ENCODE measurements around the gene GALNS.

GALNS gene

DNA sequence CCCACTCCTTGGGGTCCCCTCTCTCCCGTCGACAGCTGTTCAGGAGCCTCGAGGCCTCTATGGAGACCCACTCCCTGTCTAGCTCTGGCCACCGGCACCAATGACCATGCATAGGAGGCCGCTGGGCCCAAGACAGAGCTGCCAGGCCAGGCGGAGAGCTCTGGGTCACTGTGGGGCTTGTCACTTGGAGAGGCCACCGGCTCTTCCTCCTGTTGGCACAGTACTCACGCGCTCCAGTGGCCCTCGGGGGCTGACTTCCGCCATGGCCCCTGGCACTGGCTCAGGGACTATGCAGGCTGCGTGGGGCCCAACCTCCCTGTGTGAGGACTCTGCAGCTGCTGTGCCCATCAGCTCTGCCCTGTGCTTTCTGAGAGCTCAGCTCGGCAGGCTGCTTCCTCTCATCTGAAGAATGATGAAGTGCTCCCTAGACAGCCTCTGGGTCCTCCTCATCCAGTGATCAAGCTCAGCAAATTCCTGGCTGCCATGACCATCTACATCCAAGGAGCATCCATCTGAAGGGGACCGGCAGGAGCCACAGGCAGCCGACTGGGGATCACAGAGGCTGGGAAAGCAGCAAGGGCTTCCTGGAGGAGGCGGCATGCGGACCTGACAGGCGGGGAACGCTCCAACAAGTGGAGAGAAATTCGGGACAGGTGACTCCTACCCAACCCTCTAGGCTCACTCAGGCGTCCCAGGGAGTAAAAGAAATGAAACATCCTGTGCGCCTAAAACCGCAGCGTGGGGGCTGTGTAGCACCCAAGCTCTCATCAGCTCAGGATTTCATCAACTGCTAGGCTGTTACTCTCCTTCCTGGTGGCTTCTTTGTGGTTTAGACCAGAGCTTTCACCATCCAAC is 16.8 kb downstream of the GALNS start:
- no peak overlapping the region for H3K9ac ChIP-seq (ENCODE audit: low read depth, low read length, poor library complexity, severe bottlenecking)

DNA sequence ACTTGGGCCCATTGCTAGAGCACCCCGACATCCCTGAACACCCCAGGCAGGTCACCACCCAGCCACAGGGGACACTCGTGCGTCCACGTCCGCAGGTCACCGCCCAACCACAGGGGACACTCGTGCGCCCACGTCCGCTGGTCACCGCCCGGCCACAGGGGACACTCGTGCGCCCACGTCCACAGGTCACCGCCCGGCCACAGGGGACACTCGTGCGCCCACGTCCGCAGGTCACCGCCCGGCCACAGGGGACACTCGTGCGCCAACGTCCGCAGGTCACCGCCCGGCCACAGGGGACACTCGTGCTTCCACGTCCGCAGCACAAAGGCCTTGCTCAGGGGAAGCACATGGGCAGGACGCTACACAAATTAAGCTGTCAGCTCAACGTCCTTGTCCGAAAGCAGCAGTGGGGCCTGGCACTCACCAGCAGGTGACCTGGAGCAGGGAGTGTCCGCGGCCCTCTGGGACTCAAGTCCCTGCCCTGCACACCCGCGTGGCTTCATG is 17.7 kb downstream of the GALNS start:
- Histone ChIP-seq H3F3A (ENCODE audit: low read depth) (no peaks in the 10 kb centered on the region), H2AFZ (ENCODE audit: low read length) (no peak overlapping the region), H3K9me3 (ENCODE audit: insufficient read depth, low read depth, low read length) (no peaks in the 10 kb centered on the region), H3K4me3 (ENCODE audit: low read length, poor library complexity, severe bottlenecking) (no peak overlapping the region), H3K36me3 (ENCODE audit: insufficient read depth, low read length) (no peaks in the 10 kb centered on the region), H3K9ac (ENCODE audit: low read depth, low read length, poor library complexity, severe bottlenecking) (no peak overlapping the region), H3K4me2 (ENCODE audit: low read depth, low read length, poor library complexity, severe bottlenecking) (no peak overlapping the region), H3K27me3 (ENCODE audit: insufficient read depth, low read length, poor library complexity, severe bottlenecking) (no peaks in the 10 kb centered on the region), H3K9me2 (replicated peaks; ENCODE audit: low read depth, low read length) (no peaks in the 10 kb centered on the region), H4K20me1 (ENCODE audit: insufficient read depth, low read length, poor library complexity, severe bottlenecking) (no peaks in the 10 kb centered on the region), H3K4me1 (ENCODE audit: insufficient read depth, low read length, poor library complexity, severe bottlenecking) (no peaks in the 10 kb centered on the region), H3K79me2 (ENCODE audit: insufficient read depth, low read length) (no peaks in the 10 kb centered on the region)
- TF ChIP-seq EZH2phosphoT487 (IDR thresholded peaks at IDR 0.05; ENCODE audit: borderline replicate concordance): no peak
- TF ChIP-seq, protein P1, sequence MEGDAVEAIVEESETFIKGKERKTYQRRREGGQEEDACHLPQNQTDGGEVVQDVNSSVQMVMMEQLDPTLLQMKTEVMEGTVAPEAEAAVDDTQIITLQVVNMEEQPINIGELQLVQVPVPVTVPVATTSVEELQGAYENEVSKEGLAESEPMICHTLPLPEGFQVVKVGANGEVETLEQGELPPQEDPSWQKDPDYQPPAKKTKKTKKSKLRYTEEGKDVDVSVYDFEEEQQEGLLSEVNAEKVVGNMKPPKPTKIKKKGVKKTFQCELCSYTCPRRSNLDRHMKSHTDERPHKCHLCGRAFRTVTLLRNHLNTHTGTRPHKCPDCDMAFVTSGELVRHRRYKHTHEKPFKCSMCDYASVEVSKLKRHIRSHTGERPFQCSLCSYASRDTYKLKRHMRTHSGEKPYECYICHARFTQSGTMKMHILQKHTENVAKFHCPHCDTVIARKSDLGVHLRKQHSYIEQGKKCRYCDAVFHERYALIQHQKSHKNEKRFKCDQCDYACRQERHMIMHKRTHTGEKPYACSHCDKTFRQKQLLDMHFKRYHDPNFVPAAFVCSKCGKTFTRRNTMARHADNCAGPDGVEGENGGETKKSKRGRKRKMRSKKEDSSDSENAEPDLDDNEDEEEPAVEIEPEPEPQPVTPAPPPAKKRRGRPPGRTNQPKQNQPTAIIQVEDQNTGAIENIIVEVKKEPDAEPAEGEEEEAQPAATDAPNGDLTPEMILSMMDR (conservative IDR thresholded peaks at IDR 0.05; ENCODE audit: low read length): no peak; the same call in 1 of the 2 replicates

More for the DNA sequence above, 16.8 kb downstream of the GALNS start:
- Histone ChIP-seq H3K9me2 (replicated peaks; ENCODE audit: low read depth, low read length) (no peaks in the 10 kb centered on the region), H2AFZ (ENCODE audit: low read length) (no peak overlapping the region), H4K20me1 (ENCODE audit: insufficient read depth, low read length, poor library complexity, severe bottlenecking) (no peaks in the 10 kb centered on the region), H3K4me3 (ENCODE audit: low read length, poor library complexity, severe bottlenecking) (no peak overlapping the region), H3K79me2 (ENCODE audit: insufficient read depth, low read length) (no peaks in the 10 kb centered on the region), H3K4me2 (ENCODE audit: low read depth, low read length, poor library complexity, severe bottlenecking) (no peak overlapping the region), H3K36me3 (ENCODE audit: insufficient read depth, low read length) (no peaks in the 10 kb centered on the region), H3K27me3 (ENCODE audit: insufficient read depth, low read length, poor library complexity, severe bottlenecking) (no peaks in the 10 kb centered on the region), H3K9me3 (ENCODE audit: insufficient read depth, low read depth, low read length) (no peaks in the 10 kb centered on the region), H3F3A (ENCODE audit: low read depth) (no peaks in the 10 kb centered on the region), H3K4me1 (ENCODE audit: insufficient read depth, low read length, poor library complexity, severe bottlenecking) (no peaks in the 10 kb centered on the region)
- TF ChIP-seq EZH2phosphoT487 (IDR thresholded peaks at IDR 0.05; ENCODE audit: borderline replicate concordance): no peak
- TF ChIP-seq, protein P1 (conservative IDR thresholded peaks at IDR 0.05; ENCODE audit: low read length): no peak

DNA sequence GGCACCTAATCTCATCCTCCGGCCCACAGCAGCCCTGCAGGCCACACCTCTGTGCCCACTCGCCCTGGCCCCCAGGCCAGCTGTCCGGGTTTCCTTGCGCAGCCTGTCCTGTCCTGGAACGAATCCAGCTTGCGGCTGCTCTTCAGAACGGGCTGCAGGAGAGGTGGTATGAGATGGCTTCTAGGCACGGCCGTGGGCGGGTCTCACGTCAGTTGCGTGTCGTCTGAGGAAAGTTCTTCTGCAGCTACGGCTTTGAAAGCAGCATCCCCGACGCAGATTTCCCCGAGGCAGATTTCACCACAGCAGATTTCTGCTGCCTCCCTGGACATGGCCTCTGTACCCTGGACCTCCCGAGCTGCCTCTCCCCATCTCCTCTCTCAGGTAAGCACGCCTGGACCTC is 18.2 kb downstream of the GALNS start:
- H3K9ac ChIP-seq (ENCODE audit: low read depth, low read length, poor library complexity, severe bottlenecking): no peak overlapping the region

More for the DNA sequence above, 18.2 kb downstream of the GALNS start:
- TF ChIP-seq, protein P1 (conservative IDR thresholded peaks at IDR 0.05; ENCODE audit: low read length): no peak
- TF ChIP-seq EZH2phosphoT487 (IDR thresholded peaks at IDR 0.05; ENCODE audit: borderline replicate concordance): no peak
- H3K4me1 ChIP-seq (ENCODE audit: insufficient read depth, low read length, poor library complexity, severe bottlenecking): no peaks in the 10 kb centered on the region
- no peaks in the 10 kb centered on the region for H4K20me1 ChIP-seq (ENCODE audit: insufficient read depth, low read length, poor library complexity, severe bottlenecking)
- no peaks in the 10 kb centered on the region for H3K36me3 ChIP-seq (ENCODE audit: insufficient read depth, low read length)
- no peak overlapping the region for H3K4me2 ChIP-seq (ENCODE audit: low read depth, low read length, poor library complexity, severe bottlenecking)
- no peaks in the 10 kb centered on the region for H3F3A ChIP-seq (ENCODE audit: low read depth)
- H3K4me3 ChIP-seq (ENCODE audit: low read length, poor library complexity, severe bottlenecking): no peak overlapping the region
- no peaks in the 10 kb centered on the region for H3K27me3 ChIP-seq (ENCODE audit: insufficient read depth, low read length, poor library complexity, severe bottlenecking)
- no peaks in the 10 kb centered on the region for H3K9me3 ChIP-seq (ENCODE audit: insufficient read depth, low read depth, low read length)
- no peaks in the 10 kb centered on the region for H3K79me2 ChIP-seq (ENCODE audit: insufficient read depth, low read length)
- H3K9me2 ChIP-seq (replicated peaks; ENCODE audit: low read depth, low read length): no peaks in the 10 kb centered on the region
- no peak overlapping the region for H2AFZ ChIP-seq (ENCODE audit: low read length)

All from Loucy (cell line).